Sigmoid colon (tissue), 7 donors: ENCODE results near the gene FFAR4. TPM values are rescaled to one million over a fixed set of nuclear protein-coding genes. Genes with fewer than 3 reads are reported as not detected.

Source experiments
- DNase-seq: peaks from one replicate; pipeline ENCODE4 v3.0.0-alpha.2; 2019
- H3K27ac ChIP-seq, 4 donors: fragments of 200-600 bp; sonication (generic); one replicate each; pipeline ENCODE4 v1.5.1; 2016 to 2019; ENCODE audit warnings: mild to moderate bottlenecking in 1 of 4
- H3K27me3 ChIP-seq, 3 donors: fragments of 200-600 bp; sonication (generic); one replicate each; pipeline ENCODE4 v1.5.1; 2019; ENCODE audit warnings: mild to moderate bottlenecking in 1 of 3
- H3K36me3 ChIP-seq, 4 donors: fragments of 200-600 bp; sonication (generic); one replicate each; pipeline ENCODE4 v1.5.1; 2016 to 2019
- H3K4me1 ChIP-seq, 4 donors: fragments of 200-600 bp; sonication (generic); one replicate each; pipeline ENCODE4 v1.5.1; 2017 to 2019
- H3K4me3 ChIP-seq, 4 donors: fragments of 200-600 bp; sonication (generic); one replicate each; pipeline ENCODE4 v1.5.1; 2017 to 2019; ENCODE audit warnings: mild to moderate bottlenecking in 2 of 4, moderate library complexity in 1 of 4
- H3K9me3 ChIP-seq, 4 donors: fragments of 200-600 bp in 3 of 4; sonication (generic) in 3 of 4; one replicate each; pipeline versions ENCODE4 v1.5.1 to v1.6.1; 2013 to 2019
- EP300 ChIP-seq, 4 donors: sonication (generic); formaldehyde crosslinking; IDR thresholded peaks; one replicate each; pipeline ENCODE4 v1.6.1; 2017; ENCODE audit warnings: antibody characterized with exemption in 4 of 4
- POLR2A ChIP-seq, 2 donors: fragments of 450-650 bp; IDR thresholded peaks; one replicate each; pipeline ENCODE4 v1.6.1; 2016; ENCODE audit warnings: antibody characterized with exemption in 2 of 2, mild to moderate bottlenecking in 2 of 2, moderate library complexity in 2 of 2
- POLR2AphosphoS5 ChIP-seq, 4 donors: sonication (generic); formaldehyde crosslinking; IDR thresholded peaks; one replicate each; pipeline ENCODE4 v1.6.1; 2017; ENCODE audit warnings: antibody characterized with exemption in 4 of 4
- WGBS, 2 donors: extraction: QIAGEN DNeasy Blood & Tissue Kit; methylation state at CpG; one replicate each; pipeline ENCODE4 v1.1.7; 2013; 5-methylcytosine and 5-hydroxymethylcytosine counted together
- intact Hi-C: fragments of 100-400 bp; cut with DNase I; formaldehyde crosslinking; loops from one replicate; pipeline ENCODE4 v1.15.1; 2023
- polyA plus RNA-seq, 3 donors: library from polyadenylated mRNA; stranded (reverse); fragments of 200-250 nt; gene quantifications; one replicate each; pipeline ENCODE4 v1.2.3, GENCODE V29; 2013
- total RNA-seq, 4 donors: library from RNA; depleted of rRNA; stranded (reverse); fragments of >200 nt; gene quantifications; one replicate each; pipeline ENCODE4 v1.1.0, GENCODE V29; 2016
- TF ChIP-seq, protein P1 (sequence below), 4 experiments: fragments of 450-650 bp in 3 of 4; fragments of 200-600 bp in 1 of 4; IDR thresholded peaks; one replicate each; pipeline ENCODE4 v1.5.1; 2016 to 2019; ENCODE audit warnings: antibody characterized with exemption in 4 of 4, mild to moderate bottlenecking in 3 of 4, moderate library complexity in 2 of 4
- donor health status: healthy with polysubstance abuse.
- donor health status: Bipolar disorder and iron deficiency.
- donor health status: healthy.

The FFAR4 gene
- total and polyA plus RNA-seq, 7 donors, result 0.36 to 17.9 (median 3.3) TPM; not detected in 1

DNA sequence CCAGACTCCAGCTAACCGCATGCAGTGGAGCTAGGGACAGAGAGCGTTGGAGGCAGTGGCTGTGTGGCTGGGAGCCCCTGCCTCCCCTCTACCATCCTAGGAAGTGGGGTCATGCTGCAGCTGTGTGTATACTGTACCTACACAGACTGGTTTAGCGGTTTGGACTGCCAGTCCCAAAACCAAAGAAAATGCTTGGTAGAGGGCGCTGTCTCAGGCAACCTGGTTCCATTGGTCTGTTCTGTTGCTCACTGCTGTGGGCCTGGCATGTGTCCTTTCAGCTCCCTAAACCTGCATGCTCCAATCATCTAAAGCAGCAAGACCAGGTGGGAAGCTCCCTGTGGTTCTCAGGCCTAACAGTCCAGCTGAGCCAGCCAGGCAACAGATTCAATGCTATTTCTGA lies 30.1 kb downstream of the FFAR4 start:
- Histone ChIP-seq H3K36me3 (no peaks in the 10 kb centered on the region), H3K9me3 (no peaks in the 10 kb centered on the region), H3K27ac (no peak overlapping the region), H3K27me3 (peaks cover 12 to 18% (median 16%) of the 10 kb centered on the region in 3 donors), H3K4me1 (peaks cover 0 to 12% (median 11%) of the 10 kb centered on the region in 4 donors), H3K4me3 (no peak overlapping the region)
- WGBS, 2 donors, result 89 to 93% methylated on average over 4 of the region's 4 CpGs
- TF ChIP-seq POLR2A (IDR thresholded peaks at IDR 0.05), result no peak
- TF ChIP-seq POLR2AphosphoS5 (IDR thresholded peaks at IDR 0.05), result no peak
- TF ChIP-seq, protein P1, sequence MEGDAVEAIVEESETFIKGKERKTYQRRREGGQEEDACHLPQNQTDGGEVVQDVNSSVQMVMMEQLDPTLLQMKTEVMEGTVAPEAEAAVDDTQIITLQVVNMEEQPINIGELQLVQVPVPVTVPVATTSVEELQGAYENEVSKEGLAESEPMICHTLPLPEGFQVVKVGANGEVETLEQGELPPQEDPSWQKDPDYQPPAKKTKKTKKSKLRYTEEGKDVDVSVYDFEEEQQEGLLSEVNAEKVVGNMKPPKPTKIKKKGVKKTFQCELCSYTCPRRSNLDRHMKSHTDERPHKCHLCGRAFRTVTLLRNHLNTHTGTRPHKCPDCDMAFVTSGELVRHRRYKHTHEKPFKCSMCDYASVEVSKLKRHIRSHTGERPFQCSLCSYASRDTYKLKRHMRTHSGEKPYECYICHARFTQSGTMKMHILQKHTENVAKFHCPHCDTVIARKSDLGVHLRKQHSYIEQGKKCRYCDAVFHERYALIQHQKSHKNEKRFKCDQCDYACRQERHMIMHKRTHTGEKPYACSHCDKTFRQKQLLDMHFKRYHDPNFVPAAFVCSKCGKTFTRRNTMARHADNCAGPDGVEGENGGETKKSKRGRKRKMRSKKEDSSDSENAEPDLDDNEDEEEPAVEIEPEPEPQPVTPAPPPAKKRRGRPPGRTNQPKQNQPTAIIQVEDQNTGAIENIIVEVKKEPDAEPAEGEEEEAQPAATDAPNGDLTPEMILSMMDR (IDR thresholded peaks at IDR 0.05), result no peak
- TF ChIP-seq EP300 (IDR thresholded peaks at IDR 0.05), result no peak
- no peak for DNase-seq
- intact Hi-C loops, result no loop called here

DNA sequence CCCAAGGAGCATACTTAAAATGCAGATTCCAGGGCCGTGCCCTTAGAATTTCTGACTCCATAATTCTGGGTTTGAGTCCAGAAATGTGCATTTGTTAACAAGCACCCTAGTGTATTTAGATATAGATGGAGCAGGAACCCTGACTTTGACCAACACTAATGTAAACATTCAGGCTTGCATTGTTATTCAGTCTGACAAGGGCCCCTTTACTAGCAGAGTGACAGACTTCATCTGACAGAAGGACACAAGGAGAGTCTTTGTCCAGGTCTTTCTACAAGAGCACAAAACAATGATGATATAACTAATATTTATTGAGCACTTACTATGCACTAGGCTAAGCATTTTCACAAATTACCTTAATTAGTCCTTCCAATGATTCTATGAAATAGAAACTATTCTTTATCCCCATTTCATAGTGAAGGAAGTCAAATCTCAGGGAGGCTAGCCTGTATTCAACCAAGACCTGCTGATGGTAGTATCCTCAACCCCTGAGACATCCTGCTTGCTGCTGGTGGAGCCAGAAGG lies 30.7 kb downstream of the FFAR4 start:
- TF ChIP-seq, protein P1 (IDR thresholded peaks at IDR 0.05), result no peak
- TF ChIP-seq POLR2AphosphoS5 (IDR thresholded peaks at IDR 0.05) (no peak), POLR2A (IDR thresholded peaks at IDR 0.05) (no peak), EP300 (IDR thresholded peaks at IDR 0.05) (no peak)
- no peak overlapping the region for H3K27ac ChIP-seq
- peaks cover 0 to 16% (median 12%) of the 10 kb centered on the region in 4 donors for H3K4me1 ChIP-seq
- DNase-seq, result no peak
- intact Hi-C loops, result no loop called here
- H3K27me3 ChIP-seq, result peaks cover 12 to 24% (median 22%) of the 10 kb centered on the region in 3 donors
- H3K4me3 ChIP-seq, result no peak overlapping the region
- no peaks in the 10 kb centered on the region for H3K9me3 ChIP-seq
- H3K36me3 ChIP-seq, result no peaks in the 10 kb centered on the region
- WGBS, 2 donors, result 91 to 95% methylated on average over 1 of the region's 1 CpG

DNA sequence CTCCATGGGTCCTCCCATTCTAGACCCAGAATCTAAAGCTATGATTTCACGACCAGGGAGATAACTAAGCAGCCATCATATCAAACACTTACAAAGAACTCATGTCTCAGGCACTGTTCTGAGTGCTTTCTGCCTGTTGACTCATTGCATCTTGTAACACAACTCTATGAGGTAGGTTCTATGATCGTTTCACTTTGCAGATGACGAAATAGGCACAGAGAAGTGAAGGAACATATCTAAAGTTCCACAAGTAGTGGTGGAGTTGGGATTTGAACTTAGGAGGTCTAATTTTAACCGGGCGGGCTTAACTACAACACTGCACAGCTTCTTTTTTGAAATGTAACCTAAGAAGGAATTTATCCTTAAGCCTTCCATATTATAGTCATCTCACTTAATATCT lies 31.7 kb downstream of the FFAR4 start:
- Histone ChIP-seq H3K27ac (no peak overlapping the region), H3K9me3 (no peaks in the 10 kb centered on the region), H3K36me3 (no peaks in the 10 kb centered on the region), H3K27me3 (peaks cover 12 to 33% (median 26%) of the 10 kb centered on the region in 3 donors), H3K4me3 (no peak overlapping the region), H3K4me1 (peaks cover 0 to 16% (median 12%) of the 10 kb centered on the region in 4 donors)
- intact Hi-C loops, result no loop called here
- no peak for DNase-seq
- WGBS, 2 donors, result 90 to 92% methylated on average over 5 of the region's 5 CpGs
- TF ChIP-seq EP300 (IDR thresholded peaks at IDR 0.05), result no peak

DNA sequence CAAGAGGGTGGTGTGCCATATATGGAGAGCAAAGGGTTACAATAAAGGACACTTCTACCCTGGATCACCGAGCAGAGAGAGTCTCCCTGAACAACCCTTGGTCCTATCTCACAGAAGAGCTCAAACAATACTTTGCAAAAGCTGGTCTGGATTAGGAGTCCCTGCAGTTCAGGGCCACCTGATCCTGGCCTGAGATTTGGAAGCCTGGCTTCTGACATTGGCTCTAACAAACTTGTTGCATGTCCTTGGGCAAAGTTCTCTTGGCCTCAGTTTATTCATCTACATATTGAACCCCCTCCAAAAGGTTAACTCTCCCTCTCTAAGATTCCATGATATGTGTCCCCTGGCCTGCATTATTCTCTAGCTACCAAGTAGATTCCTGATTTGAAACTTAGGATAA lies 32.9 kb downstream of the FFAR4 start:
- H3K4me1 ChIP-seq, result peaks cover 0 to 16% (median 12%) of the 10 kb centered on the region in 4 donors
- intact Hi-C loops, result no loop called here
- H3K4me3 ChIP-seq, result no peak overlapping the region
- peaks cover 12 to 43% (median 27%) of the 10 kb centered on the region in 3 donors for H3K27me3 ChIP-seq
- TF ChIP-seq, protein P1 (IDR thresholded peaks at IDR 0.05), result no peak
- TF ChIP-seq EP300 (IDR thresholded peaks at IDR 0.05), result no peak
- TF ChIP-seq POLR2A (IDR thresholded peaks at IDR 0.05), result no peak
- no peak for TF ChIP-seq POLR2AphosphoS5 (IDR thresholded peaks at IDR 0.05)
- DNase-seq, result no peak
- no peaks in the 10 kb centered on the region for H3K9me3 ChIP-seq
- H3K36me3 ChIP-seq, result no peaks in the 10 kb centered on the region
- no peak overlapping the region for H3K27ac ChIP-seq
- 42 to 76% methylated on average over 1 of the region's 1 CpG for WGBS, 2 donors

DNA sequence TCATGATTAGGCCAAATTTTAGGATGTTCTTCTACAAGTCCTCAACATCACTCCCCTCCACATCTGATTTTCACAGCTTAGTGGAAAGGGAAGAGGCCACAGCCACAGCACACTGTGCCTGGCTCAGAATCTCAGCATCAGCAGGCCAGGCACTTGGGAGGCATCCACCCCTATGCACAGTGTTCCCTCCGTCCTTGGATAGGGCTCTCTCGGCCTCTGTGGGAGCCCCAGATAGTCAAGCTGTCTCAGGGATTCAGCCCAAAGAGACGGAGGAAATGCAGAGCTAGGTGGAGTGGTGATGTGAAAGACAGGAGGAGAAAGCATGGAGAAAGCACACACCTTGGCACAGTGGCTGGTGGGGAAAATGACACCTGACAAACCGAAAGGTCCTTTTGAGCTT lies 33.3 kb downstream of the FFAR4 start:
- no peaks in the 10 kb centered on the region for H3K36me3 ChIP-seq
- DNase-seq, result no peak
- H3K4me1 ChIP-seq, result peaks cover 0 to 16% (median 12%) of the 10 kb centered on the region in 4 donors
- H3K27me3 ChIP-seq, result peaks cover 12 to 48% (median 32%) of the 10 kb centered on the region in 3 donors
- WGBS, 2 donors, result 92 to 95% methylated on average over 4 of the region's 4 CpGs
- TF ChIP-seq POLR2AphosphoS5 (IDR thresholded peaks at IDR 0.05) (no peak), POLR2A (IDR thresholded peaks at IDR 0.05) (no peak), EP300 (IDR thresholded peaks at IDR 0.05) (no peak)
- TF ChIP-seq, protein P1 (IDR thresholded peaks at IDR 0.05), result no peak
- H3K9me3 ChIP-seq, result no peaks in the 10 kb centered on the region
- intact Hi-C loops, result no loop called here
- H3K27ac ChIP-seq, result no peak overlapping the region
- H3K4me3 ChIP-seq, result no peak overlapping the region
